Body of pancreas (tissue), 4 donors: ENCODE measurements around the gene RASGRF1.

Experiments used
- POLR2A ChIP-seq, 3 donors: fragments of 450-650 bp; IDR thresholded peaks; one replicate each; pipeline ENCODE4 v1.6.1; 2016; ENCODE audit warnings: antibody characterized with exemption in 3 of 3, mild to moderate bottlenecking in 2 of 3
- TF ChIP-seq, protein P1 (sequence below), 7 experiments: fragments of 450-650 bp in 4 of 7; fragments of 200-600 bp in 3 of 7; sonication (generic) in 3 of 7; IDR thresholded peaks; one replicate each; pipeline ENCODE4 v1.5.1; 2016 to 2019; ENCODE audit warnings: antibody characterized with exemption in 7 of 7

DNA sequence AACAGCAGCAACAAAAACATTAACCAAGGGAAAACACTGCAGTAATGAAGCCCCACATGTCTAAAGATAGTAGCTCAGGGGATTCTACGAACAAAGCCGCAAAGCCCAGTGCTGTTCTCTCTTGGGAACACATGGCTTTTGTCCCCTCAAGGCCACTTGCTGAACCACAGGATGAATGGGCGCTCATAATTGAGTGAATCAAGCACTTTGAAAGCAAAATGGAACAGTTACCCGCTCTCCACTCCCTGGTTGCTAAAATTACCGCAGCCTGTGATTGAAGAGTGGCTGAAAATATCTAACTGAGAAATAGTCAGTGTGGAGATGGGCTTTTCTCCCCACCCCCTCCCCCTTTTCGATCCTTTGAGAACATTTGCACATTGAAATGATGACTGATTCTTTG is 39.6 kb downstream of the RASGRF1 start:
- TF ChIP-seq, protein P1, sequence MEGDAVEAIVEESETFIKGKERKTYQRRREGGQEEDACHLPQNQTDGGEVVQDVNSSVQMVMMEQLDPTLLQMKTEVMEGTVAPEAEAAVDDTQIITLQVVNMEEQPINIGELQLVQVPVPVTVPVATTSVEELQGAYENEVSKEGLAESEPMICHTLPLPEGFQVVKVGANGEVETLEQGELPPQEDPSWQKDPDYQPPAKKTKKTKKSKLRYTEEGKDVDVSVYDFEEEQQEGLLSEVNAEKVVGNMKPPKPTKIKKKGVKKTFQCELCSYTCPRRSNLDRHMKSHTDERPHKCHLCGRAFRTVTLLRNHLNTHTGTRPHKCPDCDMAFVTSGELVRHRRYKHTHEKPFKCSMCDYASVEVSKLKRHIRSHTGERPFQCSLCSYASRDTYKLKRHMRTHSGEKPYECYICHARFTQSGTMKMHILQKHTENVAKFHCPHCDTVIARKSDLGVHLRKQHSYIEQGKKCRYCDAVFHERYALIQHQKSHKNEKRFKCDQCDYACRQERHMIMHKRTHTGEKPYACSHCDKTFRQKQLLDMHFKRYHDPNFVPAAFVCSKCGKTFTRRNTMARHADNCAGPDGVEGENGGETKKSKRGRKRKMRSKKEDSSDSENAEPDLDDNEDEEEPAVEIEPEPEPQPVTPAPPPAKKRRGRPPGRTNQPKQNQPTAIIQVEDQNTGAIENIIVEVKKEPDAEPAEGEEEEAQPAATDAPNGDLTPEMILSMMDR (IDR thresholded peaks at IDR 0.05): no peak
- TF ChIP-seq POLR2A (IDR thresholded peaks at IDR 0.05): no peak
